ENCODE measurements around the gene TMUB1.
A peak's percentile ranks its signal among the peaks of the same experiment; 100 is the strongest.

The TMUB1 gene

DNA sequence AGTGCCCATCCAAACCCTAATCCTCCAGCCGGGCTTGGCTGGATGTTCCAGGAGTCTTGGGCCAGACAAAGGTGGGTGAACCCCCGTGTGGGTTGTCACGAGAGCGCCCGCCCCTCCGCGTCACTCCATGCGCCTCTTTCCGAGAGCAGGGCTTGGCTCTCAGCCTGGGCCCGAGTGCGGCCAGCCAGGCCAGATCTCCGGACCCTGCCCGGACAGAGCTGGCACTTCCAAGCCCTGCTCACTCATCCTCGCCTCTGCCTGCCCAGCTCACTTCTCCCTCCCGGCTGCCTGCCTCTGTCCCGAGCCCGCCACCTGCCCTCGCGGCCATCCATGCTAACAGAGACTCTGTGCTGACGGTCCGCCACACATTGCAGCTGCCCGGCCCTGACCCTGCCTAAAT lies 37.6 kb upstream of the TMUB1 start:
- DNase-seq: no peak

DNA sequence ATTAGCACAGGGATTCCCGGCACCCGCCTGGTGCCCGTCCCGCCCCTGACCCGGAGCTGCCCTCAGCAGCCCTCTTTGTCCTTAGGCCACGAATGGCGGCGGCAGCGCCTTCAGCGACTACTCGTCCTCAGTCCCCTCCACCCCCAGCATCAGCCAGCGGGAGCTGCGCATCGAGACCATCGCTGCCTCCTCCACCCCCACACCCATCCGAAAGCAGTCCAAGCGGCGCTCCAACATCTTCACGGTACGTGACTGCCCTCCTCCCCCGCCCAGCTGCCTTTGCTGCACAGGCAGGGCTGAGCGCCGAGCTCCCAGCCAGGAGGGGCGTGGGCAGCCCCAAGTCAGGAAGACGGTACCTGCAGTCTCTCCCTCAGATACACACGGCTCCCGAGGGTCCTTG lies 36.6 kb upstream of the TMUB1 start:
- DNase-seq: no peak

DNA sequence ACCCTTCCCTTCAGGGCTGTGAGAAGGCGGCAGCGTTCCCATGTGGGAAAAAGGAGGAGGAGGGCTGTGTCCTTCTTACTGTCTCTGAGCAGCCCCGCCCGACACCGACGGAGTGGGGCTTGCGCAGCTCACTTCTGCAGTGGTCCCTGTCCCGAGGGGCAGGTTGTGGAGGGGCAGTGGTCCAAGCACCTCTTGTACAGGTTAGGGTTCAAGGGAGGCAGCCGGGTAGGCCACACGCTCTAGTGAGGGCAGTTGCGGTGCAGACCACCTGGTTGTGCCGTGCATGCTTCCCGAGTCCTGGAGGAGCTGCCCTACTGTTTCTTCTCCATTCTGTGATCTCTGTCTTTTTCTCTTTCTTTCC lies 35.7 kb upstream of the TMUB1 start:
- DNase-seq: no peak

DNA sequence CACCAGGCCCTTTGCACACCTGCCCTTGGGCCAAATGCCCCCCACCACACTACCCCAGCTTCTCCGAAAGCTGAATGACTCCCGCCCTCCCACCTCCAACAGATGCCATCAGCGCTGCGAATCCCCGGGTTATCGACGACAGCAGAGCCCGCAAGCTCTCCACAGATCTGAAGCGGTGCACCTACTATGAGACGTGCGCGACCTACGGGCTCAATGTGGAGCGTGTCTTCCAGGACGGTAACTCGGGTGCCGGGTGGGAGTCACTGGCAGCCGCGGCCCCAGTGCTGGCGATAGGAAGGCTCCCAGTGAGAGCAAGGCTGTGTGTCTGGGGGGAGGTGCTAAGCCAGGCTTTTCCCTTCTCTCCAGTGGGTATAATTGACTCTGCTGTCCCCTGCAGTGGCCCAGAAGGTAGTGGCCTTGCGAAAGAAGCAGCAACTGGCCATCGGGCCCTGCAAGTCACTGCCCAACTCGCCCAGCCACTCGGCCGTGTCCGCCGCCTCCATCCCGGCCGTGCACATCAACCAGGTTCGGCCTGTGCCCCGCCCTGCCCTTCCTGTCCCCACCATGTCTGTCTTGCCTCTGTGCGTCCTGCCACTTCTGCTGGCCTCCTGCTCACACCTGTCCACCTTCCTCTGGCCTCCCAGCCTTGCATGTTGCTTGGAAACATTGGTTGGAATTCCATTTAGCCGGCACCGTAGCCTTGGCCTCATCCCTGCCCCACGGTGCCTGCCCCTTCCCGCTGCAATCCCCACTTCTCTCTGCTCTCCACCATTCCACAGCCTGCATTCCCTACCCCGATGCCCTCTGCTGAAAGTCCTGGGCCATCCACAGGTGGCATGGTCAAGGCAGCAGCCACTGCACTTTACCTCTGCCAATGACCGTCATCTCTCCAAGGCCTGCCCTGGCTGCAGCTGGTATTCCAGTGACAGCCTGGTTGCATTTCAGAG lies 35.1 kb upstream of the TMUB1 start:
- DNase-seq: no peak

DNA sequence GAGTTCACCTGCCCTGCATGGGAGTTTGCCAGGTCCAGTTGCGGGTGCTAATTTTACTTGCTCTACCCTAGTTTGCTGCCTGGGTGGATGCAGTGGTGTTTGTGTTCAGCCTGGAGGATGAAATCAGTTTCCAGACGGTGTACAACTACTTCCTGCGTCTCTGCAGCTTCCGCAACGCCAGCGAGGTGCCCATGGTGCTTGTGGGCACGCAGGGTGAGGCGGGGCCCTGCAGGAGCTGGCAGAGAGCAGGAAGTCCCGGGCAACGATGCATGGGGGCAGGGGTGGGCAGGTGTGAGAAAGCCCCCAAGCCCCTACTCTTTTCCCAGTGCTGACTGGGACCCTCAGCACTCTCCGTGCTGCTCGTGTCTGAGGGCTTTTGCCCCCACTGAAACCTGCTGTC lies 34.3 kb upstream of the TMUB1 start:
- DNase-seq: peak; percentile 17

DNA sequence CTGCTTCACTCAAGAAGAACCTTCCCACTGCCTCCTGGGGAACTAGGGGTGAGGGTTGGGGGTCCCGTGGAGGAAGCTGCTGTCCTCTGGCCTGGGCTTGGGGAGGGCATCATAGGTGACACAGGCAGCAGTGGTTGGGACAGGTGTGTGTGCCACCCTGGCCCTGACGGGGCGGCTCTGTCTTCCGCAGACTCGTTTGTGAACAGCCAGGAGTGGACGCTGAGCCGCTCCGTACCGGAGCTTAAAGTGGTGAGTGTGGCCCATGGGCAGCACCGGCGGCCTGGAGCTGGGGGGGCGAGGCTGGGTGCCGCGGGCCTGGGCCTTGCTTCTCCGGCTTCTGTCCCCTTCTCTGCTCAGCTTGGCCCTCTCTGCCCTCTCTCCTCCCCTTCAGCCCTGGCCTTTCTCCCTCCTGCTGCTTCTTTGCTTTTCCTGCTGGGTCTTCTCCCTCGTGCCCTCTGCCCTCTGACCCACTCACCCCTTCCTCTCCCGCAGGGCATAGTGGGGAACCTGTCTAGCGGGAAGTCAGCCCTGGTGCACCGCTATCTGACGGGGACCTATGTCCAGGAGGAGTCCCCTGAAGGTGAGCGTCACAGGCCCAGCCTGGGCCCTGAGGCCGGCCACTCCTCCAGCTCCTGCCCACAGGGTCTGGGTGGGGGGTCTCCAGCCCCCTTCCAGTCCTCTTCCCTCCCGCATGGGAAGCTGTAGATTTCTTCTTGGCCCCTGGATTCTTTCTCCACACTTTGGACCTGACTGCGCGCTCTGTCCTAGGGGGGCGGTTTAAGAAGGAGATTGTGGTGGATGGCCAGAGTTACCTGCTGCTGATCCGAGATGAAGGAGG lies 33.5 kb upstream of the TMUB1 start:
- no peak for DNase-seq

DNA sequence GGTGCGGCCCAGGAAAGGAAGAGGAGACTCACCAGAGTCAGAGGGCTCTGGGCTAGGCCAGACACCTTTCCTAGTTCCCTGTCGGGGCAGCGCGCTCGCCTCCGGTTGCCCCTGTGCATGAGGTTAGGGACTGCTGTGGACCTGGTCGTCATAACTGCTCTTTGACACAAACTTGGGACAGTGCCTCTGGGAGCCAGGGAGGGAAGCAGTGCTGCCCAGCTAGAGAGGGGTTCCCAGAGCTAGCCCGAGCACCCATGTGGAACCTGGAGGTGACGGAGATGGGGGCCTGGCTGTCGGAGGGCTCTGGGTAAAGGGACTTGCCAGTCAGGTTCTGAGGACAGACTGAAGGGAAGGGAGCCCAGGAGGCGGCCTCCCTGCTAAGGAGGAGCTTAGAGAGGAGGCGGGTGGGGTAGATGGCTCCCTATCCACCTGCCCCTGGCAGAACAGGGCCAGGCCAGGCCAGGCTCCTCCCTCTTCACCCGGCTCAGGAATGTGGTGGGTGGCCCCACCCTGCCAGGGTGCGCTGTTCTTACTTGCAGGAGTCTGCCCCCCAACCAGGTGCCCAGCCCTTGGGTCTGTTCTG lies 32.6 kb upstream of the TMUB1 start:
- DNase-seq: no peak

DNA sequence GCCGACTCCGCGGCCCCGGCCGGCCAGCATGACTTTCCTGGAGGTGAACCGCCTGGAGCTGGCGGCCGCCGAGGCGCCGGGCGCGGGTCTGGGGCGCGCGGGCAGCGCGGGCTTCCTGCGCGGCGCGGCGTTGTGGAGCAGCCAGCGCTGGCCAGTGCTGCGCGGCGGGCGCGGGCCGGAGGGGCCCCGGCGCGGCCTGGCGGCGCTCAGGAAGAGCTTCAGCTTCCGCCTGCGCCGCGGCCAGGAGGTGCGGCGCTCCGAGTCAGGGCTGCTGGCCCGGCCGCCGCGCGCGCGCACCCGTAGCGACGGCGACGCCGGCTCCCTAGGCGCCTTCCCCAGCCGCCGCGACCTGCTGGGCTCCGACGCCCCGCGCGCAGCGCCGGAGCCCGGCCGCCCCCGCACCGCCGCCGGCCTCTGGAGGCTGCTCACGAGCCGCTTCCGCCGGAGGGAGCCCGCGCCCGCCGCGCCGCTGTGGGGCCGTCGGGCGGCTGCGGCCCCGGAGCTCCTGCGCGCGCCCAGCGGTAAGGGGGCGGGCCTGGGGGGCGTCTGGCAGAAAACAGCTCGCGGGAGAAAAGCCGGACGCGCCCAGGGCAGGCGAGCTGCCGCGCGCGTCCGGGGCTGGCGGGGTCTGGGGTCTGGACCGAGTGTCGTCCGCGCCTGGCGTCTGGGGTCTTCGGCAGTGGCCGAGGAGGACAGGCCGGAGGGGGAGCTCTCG lies 32.0 kb upstream of the TMUB1 start:
- DNase-seq: peak; percentile 4

DNA sequence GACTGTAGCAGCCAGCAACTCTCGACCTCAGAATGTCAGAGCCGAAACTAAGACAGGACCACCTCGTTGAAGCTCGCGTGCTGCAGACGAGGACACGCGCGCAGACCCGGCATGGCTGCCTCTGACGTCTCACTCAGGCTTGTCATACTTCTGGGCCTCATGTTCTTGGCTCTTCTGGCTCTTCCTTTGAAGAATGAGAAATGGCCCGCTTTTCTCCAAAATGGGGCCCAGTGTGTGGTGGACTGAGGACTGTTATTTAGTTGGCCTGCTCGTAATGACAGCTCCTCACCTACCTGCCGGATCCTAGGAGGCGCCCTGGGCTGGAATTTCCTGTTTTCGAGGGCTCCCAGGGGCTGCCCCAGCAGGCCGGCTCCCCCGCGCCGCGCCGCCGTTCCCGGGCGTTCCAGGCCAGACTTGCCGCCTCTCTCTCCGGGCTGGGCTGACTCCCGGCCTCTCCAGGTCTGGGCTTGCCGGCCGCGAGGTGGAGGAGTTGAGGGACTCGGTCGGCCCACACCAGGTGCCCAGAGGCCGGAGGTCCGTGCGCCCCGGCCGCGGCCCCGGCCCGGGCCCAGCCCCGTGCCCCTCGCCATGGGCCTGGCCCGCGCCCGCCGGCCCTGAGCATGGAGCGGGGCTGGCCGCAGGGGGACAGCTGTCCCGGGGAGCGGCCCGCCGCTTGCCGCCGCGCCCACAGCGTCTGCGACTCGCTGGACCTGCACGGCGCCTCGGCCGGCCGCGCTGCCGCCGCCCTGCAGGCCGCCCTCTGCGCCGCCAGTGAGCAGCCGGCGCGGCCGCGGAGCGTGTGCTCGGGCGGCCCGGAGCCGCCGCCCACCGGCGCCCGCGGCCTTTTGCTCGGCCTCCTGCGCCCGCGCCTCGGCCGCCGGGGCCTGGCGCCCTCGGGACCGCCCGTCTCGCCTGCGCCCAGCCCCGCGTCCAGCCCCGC lies 31.1 kb upstream of the TMUB1 start:
- no peak for DNase-seq

DNA sequence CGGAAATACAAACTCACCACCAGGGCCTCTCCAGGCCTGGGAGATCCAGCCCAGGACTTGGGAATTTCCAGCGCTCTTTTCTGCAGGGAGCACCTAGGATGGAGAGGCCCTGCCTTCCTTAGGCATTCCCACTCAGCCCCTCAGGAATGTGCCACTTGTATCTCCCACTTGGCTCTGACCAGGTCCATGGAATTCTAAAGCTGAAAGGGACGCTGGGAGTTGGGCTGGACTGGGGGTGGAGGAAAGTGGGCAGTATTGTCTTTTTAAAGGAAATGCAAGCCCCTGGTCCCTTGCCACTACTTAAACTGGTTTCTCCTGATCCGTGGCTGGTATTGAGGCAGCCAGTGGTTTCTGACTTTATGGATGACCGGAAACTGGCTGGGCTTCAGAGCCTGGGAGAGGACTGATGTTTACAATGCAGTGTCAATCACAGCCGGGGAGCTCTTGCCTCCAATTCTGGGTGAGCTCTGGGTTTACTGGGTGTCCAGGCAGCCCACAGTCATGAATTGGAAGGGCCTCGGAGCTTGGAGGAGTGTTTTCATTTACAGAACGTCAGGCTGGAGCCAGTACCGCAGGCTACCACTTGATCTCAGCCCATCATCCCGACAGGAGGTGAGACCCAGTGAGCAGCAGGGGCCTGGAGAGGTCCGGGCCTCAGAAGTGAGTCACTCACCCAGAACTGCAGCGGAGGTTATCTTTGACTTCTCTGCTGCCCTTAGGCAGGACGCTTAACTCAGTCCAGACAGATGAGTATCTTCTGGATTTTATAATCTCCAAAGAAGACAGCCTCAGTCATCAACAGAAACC lies 30.3 kb upstream of the TMUB1 start:
- DNase-seq: no peak

DNA sequence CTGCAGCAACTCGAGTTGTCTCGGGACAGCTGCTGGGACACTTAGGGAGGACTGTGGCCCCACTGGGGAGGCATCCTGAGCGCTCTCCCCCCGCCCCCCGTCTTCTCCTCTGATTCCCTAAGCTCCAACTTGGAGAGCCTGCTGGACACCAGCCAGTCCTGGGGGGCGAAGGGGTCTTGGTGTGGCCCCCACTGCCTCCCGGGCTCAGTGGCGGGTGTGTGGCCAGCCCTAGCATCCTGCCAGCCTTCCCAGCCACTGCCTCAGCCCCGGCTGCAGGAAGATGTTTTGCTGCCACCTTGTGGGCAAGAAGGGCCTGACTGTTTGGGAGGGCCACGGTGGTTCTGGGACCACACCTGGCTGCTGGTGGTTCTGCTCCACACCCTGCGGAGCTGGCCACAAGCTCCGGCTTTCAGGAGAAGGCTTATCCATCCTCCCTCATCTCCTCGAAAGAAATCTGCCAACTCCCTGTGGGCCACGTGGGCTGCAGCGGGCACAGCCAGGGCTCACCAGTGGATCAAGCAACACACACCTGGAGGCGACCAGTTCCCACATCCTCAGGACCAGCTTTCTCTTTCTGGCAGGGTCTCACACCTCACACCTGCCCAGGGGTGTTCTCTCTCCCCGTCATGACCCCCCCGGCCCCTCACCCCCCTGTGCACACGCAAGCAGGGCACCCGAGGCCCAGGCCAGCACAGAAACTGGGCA lies 27.8 kb upstream of the TMUB1 start:
- peak; percentile 74 for DNase-seq

DNA sequence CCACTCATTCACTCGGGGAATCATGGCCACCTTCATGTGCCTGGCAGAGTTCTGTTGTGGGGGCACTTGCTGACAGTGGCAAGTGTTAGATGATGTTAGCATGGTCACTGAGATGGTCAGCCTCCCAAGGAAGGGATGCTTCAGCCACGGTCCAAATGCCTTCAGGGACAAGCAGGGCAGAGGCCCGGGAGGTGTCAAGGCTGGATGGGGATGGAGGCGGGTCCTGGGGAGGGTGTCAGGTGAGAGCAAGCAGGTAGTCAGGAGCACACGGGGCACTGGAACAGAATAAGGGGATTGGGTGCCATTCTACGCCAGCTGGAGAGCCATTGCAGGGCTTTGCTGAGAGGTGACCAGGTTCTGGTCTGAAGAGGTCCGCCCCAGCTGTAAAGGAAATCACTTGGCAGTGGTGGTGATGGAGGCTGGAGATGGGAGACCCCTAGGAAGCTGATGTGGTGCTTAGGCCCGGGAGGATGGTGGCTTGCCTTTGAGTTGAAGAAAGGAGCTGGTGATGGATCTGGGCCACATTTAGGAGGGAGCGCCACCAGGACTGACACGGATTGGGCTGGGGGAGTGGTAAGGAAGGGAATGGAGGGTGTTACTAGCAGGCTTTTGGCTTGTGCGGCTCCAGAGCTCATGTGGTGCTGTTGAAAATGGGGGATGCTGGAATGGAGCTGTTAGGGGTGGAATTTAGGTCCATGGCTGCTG lies 27.1 kb upstream of the TMUB1 start:
- DNase-seq: no peak

DNA sequence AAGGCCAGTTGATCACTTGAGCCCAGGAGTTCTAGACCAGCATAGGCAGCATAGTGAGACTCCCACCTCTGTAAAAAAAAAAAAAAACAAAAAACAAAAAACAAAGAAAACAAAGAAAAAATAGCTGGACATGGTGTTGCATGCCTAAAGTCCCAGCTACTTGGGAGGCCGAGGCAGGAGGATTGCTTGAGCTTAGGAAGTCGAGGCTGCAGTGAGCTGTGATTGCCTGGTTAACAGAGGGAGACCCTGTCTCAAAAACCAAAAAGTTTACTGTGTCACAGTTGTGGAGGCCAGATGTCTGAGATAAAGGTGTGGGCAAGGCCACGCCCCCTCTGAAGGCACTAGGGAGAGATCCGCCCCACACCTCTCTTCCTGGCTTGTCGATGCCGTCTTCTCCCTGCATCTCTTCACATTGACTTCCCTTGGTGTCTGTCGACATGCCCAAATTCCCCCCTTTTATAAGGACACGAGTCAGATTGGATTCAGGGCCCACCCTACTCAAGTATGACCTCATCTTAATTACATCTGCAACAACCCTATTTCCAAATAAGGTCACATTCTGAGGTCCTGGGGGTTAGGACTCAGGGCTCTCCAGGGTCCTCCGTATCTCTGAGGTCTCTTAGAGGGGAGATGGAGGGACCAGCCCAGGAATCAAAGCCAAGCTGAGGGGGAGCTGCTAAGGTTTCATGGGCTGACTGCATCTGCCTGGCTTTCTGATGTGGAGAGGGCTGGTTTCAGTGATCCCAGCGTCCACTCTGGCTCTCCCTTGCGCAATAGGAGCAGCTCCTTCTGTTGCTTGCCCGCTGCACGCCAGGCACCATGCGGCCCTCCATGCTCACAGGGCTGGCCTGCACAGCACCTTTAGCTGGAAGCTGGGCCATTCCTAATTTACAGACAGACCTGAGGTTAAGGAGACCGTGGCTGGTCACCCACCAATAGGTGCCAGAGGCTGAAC lies 26.1 kb upstream of the TMUB1 start:
- no peak for DNase-seq

DNA sequence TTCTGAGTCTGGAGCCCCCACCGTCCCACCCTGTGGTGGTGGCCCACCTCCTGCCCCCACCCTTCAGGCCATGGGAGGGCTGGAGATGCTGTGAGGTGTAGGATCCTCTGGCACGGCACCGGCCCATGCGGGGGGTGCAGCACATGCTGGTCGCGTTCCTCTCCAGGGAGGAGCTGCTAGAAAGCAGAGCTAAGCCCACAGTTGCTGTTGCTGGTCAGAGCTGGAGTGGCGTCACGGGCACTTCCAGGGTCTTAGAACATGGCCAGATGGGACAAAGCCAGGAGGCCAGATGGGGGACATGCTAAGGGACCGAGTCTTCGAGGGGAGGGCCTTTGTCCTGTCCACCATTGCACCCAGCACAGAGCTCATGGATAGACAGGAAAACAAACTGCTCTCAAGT lies 24.6 kb upstream of the TMUB1 start:
- no peak for DNase-seq

DNA sequence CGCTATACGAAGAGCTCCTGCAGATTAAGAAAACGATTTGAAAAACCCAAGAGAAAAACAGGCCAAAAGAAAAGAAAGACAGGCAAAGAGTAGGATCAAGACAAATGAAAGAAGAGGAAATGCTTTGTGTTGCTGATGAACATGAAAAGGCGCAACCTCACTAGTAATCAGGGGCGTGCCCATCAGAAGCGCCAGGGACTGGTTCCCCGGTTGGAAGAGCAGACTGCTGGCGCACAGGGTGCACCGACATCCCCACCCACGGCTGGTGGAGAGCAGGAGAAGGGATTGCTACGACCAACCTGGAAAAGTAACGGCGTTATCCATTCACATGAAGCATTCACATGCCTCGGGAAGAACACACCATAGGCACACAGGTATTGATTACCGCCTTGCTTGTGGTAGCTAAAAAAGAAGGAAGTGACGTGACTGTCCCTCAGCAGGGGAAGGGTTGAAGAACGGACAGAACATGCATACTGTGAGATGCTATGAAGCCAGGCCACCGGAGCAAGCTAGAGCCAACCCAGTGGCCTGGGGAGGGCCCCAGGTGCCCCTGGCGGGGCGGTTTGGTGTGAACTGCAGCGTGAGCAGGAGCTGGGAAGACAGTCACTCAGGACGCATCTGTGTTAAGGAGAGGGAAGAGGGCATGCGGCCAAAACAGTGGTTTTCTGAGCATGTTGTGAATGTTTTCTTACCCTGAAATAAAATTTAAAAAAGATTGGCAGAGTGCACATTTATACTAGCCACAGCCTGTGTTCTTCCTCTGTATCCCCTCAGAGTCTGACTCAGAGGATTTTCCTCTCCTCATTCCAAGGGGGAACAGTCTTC lies 21.3 kb upstream of the TMUB1 start:
- no peak for DNase-seq

DNA sequence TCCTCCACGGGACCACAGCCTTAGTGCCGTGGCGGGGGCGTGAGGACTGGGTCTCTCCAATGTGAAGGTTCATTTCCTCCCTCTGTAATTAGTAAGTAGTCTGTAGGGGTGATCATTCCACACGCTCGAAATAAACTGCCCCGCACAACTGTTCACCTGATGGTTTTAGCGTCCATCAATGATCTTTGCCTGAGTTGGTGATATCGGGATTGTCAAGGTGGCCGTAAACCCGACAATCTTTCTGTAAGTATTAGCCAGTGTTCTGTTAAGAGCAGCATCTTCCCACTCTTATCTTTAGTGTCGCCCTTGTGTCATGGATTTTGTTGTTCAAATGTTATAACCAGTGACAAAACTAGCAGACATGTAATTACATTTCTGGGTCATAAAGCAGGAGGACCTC lies 20.7 kb upstream of the TMUB1 start:
- DNase-seq: no peak

DNA sequence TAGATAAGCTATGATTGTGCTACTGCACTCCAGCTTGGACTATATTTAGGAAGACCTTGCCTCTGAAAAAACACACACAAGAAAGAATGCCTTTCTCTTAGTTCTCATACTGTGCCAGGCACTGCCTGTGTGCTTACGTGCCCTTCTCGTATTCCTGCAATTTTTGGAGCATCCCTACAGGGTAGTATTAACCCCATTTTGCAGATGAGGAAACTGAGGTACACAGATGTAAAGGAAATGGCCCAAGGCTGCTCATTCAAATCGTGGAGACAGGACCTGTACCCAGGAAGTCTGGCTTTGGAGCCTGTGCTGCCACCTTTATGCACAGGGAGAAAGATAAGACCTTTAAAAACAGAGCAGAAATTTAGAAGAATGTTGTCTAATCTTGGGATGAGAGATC lies 19.7 kb upstream of the TMUB1 start:
- DNase-seq: no peak

All from activated CD4-positive, alpha-beta T cell treated with anti-CD3 and anti-CD28 coated beads, Interleukin-2, amount 50 U/mL, for 16 hours (primary cell).